Activated naive CD4-positive, alpha-beta T cell (primary cell): ENCODE results near the gene MRPS2.
"Not testable (repeated sequence)": the region's sequence is repeated elsewhere in the genome, so short reads cannot be mapped to it uniquely, and the experiment has no call there.

Experiments used
- DNase-seq, 4 experiments: peaks; one replicate each; lab custom pipeline; 2025; lab: John Stamatoyannopoulos, UW

The MRPS2 gene

GRCh38 chr9:135531096-135531495, 30.6 kb downstream of the MRPS2 start:
- no peak for DNase-seq

GRCh38 chr9:135533113-135533512, 32.6 kb downstream of the MRPS2 start:
- no peak for DNase-seq

GRCh38 chr9:135533674-135534073, 33.2 kb downstream of the MRPS2 start:
- no peak for DNase-seq

- not testable (repeated sequence) for DNase-seq
Measured at GRCh38 chr9:135534192-135534711, 33.8 kb downstream of the MRPS2 start.

GRCh38 chr9:135534826-135535225, 34.3 kb downstream of the MRPS2 start:
- not testable (repeated sequence) for DNase-seq

GRCh38 chr9:135535631-135536030, 35.1 kb downstream of the MRPS2 start:
- DNase-seq: not testable (repeated sequence)

GRCh38 chr9:135536216-135536615, 35.7 kb downstream of the MRPS2 start:
- no peak for DNase-seq

GRCh38 chr9:135543262-135543894, 42.9 kb downstream of the MRPS2 start:
- DNase-seq: not testable (repeated sequence)

GRCh38 chr9:135544981-135545635, 44.6 kb downstream of the MRPS2 start:
- DNase-seq: no peak

GRCh38 chr9:135545646-135546176, 45.2 kb downstream of the MRPS2 start, which contains the start of gene OBP2A:
TSS of gene OBP2A (plus strand) at chr9:135546126. CDS start at chr9:135546181, 55 bp downstream.
- not testable (repeated sequence) for DNase-seq

- not testable (repeated sequence) for DNase-seq
Measured at GRCh38 chr9:135546792-135547617, 46.5 kb downstream of the MRPS2 start.

- no peak for DNase-seq
Measured at GRCh38 chr9:135547756-135548736, 47.6 kb downstream of the MRPS2 start.

GRCh38 chr9:135549478-135550343, 49.2 kb downstream of the MRPS2 start:
- not testable (repeated sequence) for DNase-seq

GRCh38 chr9:135550344-135550918, 49.9 kb downstream of the MRPS2 start:
- no peak for DNase-seq

GRCh38 chr9:135551031-135551430, 50.5 kb downstream of the MRPS2 start:
- DNase-seq: no peak

GRCh38 chr9:135551456-135551855, 51.0 kb downstream of the MRPS2 start:
- DNase-seq: no peak

GRCh38 chr9:135552021-135552697, 51.7 kb downstream of the MRPS2 start:
- DNase-seq: no peak

- DNase-seq: no peak
Measured at GRCh38 chr9:135552698-135553171, 52.3 kb downstream of the MRPS2 start.
